HG03558 (cell line): ENCODE data around the gene ZNF215.
"Not testable (repeated sequence)": the region's sequence is repeated elsewhere in the genome, so short reads cannot be mapped to it uniquely, and the experiment has no call there.

Experiments used
- ATAC-seq: cut with Tn5 transposase; IDR thresholded peaks from one replicate; pipeline ENCODE4 v1.9.1; 2021; ENCODE audit warnings: moderate number of reproducible peaks; ENCODE audit not compliant: unreplicated experiment; ENCODE audit errors: extremely low read depth

ZNF215 gene

GRCh38 chr11:6926208-6927029 lies at the start of gene ZNF215:
Gene ZNF215, plus strand, starts transcription at chr11:6926426. Its CDS starts 5,847 bp downstream, at chr11:6932273.
- peak; percentile 40 for ATAC-seq

DNA sequence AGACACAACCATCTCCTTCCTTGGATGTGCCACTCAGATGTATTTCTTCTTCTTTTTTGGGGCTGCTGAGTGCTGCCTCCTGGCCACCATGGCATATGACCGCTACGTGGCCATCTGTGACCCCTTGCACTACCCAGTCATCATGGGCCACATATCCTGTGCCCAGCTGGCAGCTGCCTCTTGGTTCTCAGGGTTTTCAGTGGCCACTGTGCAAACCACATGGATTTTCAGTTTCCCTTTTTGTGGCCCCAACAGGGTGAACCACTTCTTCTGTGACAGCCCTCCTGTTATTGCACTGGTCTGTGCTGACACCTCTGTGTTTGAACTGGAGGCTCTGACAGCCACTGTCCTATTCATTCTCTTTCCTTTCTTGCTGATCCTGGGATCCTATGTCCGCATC lies 49.3 kb upstream of the ZNF215 start:
- ATAC-seq, result no peak

DNA sequence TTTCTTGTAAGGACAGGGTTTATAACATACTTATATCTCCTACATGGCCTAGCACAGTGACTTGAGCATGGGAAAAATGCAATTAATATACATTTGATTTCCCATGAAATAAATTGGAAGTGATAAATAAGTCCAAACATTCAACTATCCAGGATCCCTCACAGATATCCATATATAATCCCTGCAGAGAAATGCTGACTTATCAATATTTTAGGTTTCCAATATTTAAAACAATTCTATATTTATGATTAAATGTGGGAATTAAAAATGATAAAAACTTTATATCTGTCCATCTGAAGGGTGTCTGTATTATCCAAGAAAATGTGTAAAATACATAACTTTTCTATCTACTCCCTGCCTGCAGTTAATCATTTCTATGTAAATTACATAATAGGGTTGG lies 43.5 kb upstream of the ZNF215 start:
- no peak for ATAC-seq

GRCh38 chr11:6887711-6888110 lies 38.5 kb upstream of the ZNF215 start:
- ATAC-seq, result not testable (repeated sequence)

DNA sequence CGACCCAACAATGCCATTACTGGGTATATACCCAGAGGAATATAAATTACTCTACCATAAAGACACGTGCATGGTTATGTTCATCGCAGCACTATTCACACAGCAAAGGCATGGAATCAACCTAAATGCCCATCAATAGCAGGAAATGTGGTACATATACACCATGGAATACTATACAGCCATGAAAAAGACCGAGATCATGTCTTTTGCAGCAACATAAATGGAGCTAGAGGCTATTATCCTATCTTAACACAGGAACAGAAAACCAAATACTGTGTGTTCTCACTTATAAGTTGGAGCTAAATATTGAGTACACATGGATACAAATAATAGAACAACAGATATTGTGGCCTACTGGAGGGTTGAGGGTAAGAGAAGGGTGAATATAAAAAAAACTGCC lies 37.4 kb upstream of the ZNF215 start:
- no peak for ATAC-seq

- no peak for ATAC-seq
Observed at GRCh38 chr11:6889835-6890234, 36.4 kb upstream of the ZNF215 start.

DNA sequence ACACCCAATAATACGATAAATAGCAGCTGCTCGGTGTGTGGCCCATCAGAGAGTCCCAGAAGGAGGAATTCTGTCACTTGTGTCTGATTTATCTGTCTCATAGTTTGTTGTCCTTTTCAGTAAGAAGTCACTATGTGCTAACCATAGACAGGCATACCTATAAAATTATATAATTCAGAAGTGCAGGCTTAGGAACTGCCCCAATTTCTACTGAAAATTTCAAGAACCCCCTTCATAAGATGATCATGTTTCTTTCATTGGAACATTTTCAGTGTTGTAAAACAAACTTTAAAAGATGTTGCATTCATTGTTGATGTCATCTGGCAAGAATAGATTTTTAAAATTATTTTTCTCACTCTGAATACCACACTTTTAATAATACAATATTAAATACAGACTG lies 33.8 kb upstream of the ZNF215 start, which contains the start of gene OR2D2:
Gene OR2D2, minus strand, starts transcription at position 101 of the 400 bp plus-strand sequence. Its CDS starts 0 bp downstream, at position 101.
- no peak for ATAC-seq

- ATAC-seq, result no peak
Observed at GRCh38 chr11:6894097-6894496, 32.1 kb upstream of the ZNF215 start.

GRCh38 chr11:6895010-6895409 lies 31.2 kb upstream of the ZNF215 start:
- peak; percentile 76 for ATAC-seq

GRCh38 chr11:6898911-6899310 lies 27.3 kb upstream of the ZNF215 start:
- ATAC-seq, result no peak

GRCh38 chr11:6900327-6900999 lies 25.8 kb upstream of the ZNF215 start:
- no peak for ATAC-seq

DNA sequence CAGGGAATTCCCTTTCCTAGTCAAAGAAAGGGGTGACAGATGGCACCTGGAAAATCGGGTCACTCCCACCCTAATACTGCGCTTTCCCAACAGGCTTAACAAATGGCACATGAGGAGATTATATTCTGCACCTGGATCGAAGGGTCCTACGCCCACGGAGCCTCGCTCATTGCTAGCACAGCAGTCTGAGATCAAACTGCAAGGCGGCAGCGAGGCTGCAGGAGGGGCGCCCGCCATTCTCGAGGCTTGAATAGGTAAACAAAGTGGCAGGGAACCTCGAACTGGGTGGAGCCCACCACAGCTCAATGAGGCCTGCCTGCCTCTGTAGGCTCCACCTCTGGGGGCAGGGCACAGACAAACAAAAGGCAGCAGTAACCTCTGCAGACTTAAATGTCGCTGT lies 21.4 kb upstream of the ZNF215 start:
- ATAC-seq, result not testable (repeated sequence)

GRCh38 chr11:6911378-6911777 lies 14.8 kb upstream of the ZNF215 start:
- no peak for ATAC-seq

- ATAC-seq, result no peak
Observed at GRCh38 chr11:6911948-6912347, 14.3 kb upstream of the ZNF215 start.

GRCh38 chr11:6919698-6920097 lies 6.5 kb upstream of the ZNF215 start:
- no peak for ATAC-seq

DNA sequence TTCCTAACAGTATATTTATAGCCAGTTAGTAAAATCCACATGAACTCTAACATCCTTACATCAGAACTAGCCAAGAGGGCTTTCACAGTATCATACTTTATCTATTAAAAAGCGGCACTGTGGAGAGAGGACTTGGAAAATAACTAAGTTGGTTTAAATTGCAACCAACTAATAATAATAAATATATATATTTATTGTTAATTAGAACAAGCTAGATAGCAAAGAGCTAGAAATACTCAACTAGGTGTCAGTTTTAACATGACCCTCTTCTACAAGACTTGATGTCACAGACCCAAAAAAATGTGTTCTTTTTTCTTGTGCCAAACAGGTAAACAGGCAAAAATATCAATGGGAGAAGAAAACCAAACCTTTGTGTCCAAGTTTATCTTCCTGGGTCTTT lies 5.5 kb upstream of the ZNF215 start, which contains the start of gene OR2D3:
Gene OR2D3, plus strand, starts transcription at position 301 of the 400 bp plus-strand sequence. Its CDS starts 0 bp downstream, at position 301.
- ATAC-seq, result no peak

GRCh38 chr11:6925007-6925577 lies 1.1 kb upstream of the ZNF215 start:
- ATAC-seq, result no peak

GRCh38 chr11:6925636-6926207 lies 504 bp upstream of the ZNF215 start:
- peak; percentile 2 for ATAC-seq

GRCh38 chr11:6927030-6927617 lies 898 bp downstream of the ZNF215 start:
- peak; percentile 51 for ATAC-seq

- ATAC-seq, result no peak
Observed at GRCh38 chr11:6928916-6929315, 2.7 kb downstream of the ZNF215 start.
